NCI-H524 treated with DMSO at 0.1 percent for 48 hours (cell line): Measurements from ENCODE around the gene EXD3.

Experiments used
- DNase-seq: peaks from one replicate; lab custom pipeline; 2025; lab: John Stamatoyannopoulos, UW

EXD3 gene

DNA sequence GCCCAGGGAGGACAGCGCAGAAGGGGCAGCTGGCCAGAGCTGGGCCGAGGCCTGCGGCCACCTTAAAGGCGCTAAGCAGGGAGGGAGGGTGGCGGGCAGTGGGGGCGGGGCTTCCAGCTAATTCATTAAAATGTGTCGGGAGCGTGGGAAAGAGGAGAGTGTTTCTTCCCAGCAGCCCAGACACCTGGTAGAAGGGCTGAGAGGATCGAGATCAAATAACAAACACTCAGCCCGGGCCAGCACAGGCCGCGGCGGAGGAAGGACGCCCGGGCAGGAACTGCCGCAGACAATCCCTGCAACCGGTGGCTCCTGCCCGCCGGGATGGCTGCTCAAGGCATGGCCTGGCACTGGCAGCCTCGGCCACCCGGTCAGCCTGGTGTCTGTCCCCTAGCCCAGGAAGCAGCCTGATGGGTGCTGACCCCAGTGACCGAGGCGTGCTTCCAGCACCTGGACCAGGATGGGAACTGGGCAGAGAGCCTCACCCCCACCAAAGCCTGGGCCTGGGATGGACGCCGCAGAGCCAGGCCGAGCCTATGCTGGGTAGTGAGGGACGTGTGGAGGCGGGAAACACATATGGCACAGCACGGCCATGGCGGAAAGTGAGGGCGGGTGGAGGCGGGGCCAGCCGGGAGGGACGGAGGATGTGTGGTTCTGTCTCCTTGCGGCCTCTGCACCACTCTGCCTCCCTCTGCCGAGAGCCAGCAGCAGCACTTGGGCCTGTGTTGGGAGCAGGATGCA lies 117.7 kb downstream of the EXD3 start:
- peak; percentile 41 for DNase-seq

DNA sequence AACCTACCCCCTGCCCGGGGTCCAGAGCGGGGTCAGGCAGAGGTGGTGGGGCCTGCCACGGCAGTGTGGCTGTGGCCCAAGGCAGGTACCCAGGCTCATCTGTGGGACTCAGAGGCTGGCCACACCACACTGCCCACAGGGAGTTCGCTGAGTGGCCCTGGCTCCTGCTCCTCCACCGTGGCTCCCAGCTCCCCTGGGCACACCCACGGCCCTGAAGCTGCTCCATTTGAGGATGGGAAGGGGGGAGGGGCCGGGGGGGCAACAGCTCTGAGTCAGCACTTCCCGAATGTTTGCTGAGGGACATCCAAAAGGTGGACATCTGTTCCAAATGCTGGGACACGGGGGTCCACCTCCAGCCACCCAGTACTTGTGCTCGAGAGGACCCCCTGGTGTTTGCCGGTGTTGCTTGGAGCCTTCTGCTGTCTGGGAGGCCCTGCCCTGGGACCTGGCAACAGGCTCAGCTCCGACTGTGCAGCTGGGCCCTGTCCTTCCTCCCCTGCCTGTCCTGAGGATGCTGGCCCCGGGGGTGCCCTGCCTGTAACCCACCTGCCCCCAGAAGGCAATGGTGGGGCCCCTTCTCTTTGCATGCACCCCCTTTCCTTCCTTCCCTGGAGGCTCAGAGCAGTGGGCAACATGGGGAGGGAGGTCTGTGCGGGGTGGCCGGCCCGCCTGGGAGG lies 118.4 kb downstream of the EXD3 start:
- DNase-seq, result no peak

DNA sequence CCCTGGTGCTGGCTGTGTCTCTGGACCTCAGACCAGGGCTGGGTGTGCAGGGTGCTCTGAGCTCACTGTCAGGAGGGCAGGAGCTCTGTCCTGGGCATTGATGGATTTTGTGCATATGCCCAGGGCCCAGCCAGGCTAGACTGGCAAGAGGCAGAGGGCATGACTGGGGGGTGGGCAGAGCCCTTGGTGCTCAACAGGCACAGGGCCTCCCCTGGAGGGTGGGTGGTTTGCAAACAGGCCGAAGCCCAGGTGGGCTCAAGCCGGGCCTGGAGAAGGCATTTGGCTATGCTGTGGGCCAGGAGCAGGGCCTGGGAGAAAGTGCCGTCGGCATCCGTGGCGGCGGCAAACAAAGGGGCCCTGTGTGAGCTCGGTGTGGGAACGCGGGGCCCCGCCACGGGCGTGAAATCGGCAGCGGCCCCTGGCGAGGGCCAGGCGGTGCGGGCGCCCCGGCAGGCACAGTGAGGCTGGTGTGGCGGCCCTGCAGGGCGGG lies 119.0 kb downstream of the EXD3 start:
- DNase-seq, result no peak

DNA sequence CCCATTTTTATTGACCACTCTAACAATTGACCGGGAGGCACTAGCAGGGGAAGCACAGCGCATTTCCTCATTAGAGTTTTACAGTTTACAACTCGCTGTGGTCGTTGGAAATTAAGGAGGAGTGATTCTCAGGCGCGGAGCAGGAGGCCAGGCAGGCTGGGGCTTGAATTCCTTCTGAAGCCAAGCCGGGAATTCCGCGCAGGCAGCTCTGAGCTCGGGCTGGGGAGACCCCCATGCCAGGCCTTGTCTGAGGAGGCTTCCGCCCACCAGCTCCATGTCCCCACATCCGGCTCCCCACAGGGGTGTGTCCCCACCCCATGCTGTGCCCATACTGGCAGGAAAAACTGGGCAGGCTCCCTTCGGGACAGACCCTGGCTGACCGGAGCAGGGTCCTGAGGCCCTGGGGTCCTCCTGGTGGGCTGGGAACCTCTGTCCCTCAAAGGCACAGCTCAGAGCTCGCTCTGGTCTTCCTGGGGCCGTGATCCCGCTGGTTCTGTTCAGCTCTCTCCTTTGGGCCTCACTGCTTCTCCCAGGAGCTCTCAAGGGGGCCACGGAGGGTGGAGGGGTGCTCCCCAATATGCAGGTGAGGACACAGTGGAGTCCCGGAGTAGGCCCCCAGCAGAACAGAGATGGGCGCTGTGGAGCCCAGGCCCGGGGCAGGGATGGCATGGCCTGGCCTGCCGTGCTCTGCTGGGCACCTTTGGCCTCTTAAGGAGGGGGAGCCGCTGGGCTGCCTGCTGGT lies 119.6 kb downstream of the EXD3 start:
- DNase-seq, result no peak

DNA sequence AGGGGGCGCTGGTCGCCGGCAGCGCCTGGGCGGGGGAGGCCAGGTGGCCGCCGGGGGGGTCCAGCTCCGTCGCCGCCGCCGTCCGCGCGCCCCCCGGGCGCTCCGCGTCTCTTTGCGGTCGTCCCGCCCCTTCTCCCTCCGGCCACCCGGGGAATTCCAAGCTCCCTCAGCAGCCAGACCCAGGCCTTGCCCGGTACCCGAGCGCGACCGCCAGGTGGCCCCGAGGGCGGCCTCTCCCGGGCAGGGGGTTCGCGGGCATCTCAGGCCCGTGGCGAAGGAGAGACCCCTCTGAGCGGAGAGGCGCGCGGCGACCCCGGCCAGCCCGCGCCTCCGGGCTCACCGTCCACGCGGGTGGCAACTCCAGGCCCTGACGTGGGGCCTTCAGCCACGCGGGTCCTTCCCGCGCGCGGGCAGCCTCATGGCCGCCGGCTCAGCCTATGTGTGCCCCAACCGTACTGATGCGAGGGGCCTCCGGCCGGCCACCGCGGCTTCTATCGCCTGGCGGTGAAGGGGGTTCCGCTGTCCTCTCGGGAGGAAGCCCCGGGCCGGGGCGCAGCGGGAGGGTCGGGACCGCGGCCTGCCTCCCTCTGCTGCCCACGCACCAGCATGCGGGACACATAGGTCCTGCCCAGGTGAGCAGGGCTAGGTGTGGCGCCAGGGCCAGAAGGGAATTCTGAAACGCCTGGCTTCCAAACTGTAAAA lies 120.4 kb downstream of the EXD3 start:
- no peak for DNase-seq

DNA sequence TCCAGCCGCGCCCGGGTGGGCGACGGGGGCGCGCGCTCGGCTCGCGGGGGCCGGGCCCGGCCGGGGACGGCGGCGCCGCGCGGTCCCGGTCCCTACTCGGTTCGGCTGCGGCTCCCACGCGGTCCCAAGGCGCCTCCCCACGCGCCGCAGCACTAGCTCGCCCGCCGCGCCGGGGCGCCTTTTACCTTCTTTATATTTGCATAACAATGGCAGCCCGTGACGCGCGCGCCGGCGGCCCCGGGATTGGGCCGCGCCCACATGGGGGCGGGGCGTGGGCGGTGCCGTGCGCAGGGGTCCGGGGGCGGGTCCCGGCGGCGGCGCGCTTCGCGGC lies 120.9 kb downstream of the EXD3 start, which contains the start of gene NRARP:
TSS of gene NRARP (minus strand) at position 154 of the 331 bp plus-strand sequence. CDS start 343 bp downstream, outside the sequence.
- peak; percentile 33 for DNase-seq

DNA sequence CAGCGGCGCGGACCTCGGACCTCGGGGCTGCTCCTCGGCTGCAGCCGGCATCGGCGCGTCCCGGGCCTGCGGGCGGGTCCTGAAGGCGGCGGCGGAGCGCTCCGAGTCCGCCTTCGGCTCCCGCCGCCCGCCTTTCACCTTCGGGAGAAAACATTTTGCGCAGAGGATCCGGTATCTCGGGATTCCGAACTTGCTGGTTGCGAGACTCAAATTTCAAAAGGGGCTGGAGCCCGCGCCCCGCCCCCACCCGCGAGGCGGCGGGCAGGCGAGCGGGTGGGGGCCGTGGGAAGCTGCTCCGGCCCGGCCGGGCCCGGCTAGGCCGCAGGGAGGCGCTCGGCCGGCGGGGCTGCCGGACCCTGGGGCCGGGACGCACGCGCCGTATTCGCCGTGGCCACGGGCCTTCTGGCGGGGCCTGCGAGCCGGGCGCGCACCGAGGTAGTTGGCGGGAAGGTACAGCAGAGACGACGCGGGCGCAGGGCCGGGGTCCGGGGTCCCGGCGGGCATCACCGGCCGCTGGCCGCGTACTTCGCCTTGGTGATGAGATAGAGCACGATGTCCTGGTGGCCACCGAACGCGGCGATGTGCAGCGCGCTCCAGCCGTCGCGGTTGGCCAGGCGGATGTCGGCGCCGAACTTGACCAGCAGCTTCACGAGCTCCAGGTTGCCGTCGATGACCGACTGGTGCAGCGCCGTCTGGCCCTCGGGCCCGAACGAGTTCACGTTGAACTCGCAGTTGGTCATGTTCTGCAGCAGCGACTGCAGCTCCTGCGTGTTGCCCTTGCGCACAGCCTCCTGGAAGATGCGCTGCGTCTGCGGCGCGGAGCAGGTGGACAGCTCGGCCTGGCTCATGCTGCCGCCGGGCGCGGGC lies 121.6 kb downstream of the EXD3 start:
- DNase-seq, result no peak

DNA sequence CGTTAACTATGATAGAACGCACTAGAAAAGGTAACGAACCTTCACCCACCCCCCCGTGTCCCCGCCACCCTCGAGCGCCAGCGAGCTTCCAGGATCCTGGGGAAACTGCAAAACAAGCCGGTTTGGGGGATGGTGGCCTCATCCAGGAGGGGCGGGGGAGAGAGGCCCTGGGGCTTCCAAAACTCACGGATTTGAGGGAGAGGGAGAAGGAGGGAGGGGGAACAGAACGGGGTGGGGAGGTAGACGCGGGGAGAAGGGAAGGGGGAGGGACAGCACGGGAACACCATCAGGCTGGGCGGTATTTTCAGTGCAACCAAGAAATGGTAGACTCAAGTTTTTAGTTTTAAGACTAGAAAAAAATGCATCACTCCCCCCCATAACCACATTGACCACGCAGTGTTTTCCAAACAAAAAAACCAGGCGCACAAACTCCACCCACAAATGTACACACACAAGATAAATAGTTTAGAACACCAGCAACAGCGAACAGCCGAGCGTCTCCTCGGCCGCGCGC lies 122.3 kb downstream of the EXD3 start:
- no peak for DNase-seq

DNA sequence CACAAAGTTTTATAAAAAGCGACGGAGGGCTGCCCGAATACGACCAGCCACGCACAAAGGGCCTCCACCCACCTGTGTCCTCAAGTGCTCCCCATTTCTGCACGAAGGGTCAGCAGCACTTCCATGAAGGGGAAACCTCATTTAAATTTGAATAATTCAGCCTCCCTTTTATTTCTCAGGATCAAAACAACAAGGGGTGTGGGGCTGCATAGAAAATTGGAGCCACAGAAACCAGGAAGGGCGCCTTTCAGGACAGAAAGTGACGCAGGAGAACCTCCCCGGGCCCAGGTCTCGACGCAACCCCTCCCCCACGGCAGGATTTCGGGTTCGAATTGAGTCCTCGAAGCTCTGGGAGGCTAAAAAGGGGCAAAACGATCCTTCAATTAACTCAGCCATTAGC lies 123.0 kb downstream of the EXD3 start:
- no peak for DNase-seq

DNA sequence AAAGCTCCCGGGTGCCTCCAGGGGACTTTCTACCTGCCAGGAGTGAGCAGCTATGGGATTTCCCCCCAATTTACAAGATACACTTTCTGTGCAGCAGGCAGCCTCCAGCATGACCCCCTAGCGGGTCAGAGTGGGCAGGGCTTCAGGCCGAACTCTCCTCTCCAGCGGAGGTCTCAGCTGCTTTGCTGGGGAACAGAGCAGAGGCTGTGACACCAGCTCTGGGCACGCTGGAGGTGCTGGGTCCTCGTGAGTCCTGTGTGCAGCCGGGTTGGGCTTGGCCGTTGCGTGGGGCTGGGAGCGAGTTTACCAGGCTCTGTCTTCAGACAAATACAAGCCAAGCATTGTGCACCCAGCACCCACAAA lies 123.8 kb downstream of the EXD3 start:
- no peak for DNase-seq

DNA sequence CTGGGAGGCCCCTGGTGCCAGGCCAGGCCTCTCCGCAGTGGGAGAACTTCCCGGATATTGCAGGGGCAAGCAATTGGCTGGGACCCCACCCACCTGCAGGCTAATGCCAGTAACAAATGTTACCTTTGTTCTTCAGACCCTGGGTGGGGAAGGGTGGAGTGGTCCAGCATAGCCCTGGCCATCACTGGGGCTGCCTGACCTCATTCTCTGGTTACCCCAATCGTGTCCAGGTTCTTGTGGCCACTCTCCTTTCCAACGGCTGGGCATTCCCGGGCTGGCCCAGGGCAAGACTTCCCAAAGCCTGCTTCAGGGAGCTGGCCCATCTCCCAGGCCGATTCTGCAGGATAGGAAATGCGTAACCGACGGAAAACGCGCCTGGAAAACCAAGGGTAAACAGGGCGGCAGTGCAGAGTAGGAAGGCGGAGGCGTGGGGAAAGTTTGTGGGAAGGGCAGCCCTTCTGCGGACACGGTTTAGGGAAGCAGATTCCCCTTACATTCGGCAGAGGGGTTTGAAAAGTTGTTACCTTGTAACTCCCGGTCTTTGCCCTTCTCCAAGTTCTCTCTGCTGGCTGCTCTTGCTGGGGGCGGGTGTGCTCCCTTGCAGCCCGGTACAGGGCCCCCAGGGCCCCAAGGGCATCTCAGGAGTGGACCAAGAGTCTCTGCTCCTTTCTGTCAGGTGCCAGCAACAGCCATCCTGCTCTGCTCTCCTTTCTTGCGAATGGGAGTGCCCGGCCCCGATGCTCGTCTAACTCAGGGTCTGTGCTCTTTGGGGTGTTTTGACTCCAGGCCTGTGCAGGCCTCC lies 124.4 kb downstream of the EXD3 start:
- no peak for DNase-seq

DNA sequence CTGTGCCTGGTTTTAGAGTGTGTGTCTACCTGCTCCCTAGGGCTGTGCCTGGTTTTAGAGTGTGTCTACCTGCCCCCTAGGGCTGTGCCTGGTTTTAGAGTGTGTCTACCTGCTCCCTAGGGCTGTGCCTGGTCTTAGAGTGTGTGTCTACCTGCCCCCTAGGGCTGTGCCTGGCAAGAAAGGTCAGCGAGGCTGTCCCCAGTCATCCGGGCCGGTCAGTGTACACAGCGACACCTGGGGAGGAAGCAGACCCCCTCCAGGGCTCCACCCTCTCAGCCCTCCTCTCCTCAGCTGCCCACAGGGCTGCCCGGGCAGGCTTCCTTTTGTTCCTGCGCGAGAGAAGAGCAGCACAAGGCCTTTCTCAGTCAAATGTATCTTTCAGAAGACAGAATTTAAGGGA lies 125.0 kb downstream of the EXD3 start:
- DNase-seq, result no peak

DNA sequence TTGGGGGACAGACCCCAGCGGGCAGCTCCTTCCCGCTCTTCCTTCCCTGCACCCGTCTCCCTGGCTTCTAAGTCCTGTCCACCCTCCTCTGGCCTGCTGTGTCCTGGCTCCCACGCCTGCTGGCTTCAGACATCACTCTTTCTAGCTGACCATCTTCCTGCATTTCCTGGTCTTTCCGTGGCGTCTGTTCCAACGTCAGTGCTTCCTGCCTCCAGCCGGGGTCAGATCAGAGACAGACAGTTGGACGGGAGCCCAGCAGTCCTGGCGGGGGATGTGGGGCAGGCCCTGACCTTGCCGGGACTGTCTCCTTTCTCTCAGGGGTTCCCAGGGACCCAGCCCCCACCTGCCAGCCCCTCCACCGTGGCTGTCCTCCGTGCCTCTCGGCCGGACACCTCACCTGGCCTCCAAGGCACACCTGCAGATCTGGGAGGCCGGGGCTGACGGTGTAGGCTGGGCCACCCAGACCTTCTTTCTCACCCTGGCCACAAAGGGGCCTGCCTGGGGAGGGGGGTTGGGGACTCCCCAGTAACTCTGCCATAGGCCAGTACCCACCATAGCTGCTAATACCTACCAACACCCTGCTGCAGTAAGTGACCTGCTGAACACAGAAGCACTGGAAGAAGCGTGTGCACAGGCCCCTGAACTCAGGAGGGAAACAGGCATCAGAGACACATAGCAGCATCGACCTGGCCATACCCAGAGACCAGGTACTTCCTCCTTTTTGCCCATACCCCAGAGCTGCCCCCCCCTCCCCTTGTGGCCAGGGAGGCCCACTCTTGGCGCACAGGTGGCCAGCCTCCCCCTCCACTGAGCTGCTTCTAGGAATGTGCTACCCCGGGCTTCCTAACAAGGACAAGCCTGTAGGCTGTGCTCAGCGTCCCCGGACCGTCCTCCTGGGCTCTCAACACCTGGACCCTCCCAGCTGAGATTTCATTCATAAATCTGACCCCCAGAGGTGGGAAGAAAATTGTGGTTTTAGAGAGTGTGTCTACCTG lies 126.0 kb downstream of the EXD3 start:
- no peak for DNase-seq

DNA sequence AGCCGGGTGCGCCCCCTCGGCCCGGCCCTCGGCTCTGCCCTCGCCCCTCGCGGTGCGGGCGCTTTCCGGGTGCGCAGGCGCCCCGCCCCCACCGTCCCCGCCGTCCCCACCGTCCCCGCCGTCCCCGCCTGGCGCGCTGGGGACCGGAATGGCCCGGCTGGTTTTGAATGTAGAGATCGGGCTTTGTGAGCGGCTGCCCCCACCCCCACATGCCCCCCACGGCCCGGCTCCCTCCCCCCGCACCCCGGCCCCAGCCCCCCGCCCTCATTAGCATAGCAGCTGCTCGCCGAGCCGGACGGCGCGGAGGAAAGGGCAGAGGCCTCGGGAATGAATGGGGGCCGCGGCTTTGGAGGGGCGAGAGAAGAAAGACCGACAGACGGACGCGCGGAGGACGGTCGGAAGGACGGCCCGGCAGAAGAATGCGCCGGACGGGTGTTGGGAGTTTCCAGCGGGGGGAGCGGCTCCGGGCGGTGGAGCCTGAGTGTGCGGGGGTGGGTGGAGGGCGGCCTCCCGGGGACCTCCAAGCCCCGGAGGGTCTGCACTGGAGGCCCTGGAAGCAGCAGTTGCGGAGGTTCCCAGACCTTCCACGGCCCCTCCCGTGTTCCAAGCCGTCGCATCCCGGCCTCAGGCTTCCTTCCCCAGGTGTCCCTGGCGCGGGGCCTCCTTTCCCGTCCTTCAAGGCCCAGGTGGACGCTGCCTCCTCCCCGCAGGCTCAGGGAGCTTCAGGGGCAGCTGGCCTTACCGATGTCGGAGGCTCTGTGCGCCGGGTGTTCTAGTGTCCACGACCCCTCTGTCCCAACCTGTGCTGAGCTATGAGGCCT lies 126.9 kb downstream of the EXD3 start:
- DNase-seq, result no peak

DNA sequence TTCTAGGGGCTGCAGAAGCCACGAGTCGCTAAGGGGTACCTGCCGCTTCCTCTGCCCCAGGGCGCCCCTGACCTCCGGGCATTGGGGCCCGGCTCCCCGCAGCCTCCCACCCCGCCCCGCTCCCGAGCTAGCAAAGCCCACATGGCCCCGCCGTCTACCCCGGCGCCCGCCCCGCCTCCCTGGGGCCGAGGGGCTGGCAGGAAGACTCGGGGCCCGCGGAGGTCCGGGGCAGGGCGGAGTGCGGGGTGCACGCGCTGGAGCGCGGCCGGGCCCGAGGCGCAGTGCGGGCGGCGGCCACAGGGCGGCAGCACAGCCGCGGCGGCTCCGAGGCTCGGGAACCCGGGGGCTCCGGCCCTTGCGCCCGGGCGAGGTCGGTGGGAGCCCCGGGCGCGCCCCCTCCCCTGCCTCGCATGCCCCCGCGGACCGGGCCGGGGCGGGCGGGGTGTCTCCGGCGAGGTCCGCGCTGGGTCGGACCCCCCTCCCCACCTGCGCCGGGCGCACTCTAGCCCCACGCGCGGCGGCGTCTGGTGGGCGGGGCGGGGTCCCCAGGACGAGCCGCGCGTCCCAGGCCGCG lies 127.6 kb downstream of the EXD3 start:
- DNase-seq, result no peak

DNA sequence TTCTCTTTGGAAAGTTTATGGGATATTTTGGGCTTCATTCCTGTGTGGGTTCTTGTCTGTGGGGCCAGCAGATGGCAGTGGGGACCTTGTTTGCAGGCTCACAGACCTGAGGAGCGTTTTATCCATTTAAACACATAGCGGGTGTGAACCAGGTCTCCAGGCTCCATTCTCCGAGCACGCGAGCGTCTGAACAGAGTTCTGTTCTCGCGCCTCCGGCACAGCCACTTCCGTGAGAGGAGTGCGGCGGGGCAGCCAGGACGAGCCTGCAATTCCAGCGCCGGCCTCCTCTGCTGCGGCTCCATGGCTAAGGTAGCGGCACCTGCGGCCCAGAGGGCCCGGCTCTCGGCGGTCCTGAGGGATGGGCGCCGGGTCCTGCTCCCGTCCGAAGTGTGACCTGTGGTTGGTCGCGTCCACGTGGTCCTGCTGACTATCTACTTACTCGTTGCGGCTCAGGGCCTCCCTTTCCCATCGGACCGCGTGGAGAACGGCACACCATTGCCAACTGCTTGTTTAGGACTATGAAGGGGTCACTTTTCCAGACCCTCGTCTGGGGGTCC lies 128.2 kb downstream of the EXD3 start:
- no peak for DNase-seq

DNA sequence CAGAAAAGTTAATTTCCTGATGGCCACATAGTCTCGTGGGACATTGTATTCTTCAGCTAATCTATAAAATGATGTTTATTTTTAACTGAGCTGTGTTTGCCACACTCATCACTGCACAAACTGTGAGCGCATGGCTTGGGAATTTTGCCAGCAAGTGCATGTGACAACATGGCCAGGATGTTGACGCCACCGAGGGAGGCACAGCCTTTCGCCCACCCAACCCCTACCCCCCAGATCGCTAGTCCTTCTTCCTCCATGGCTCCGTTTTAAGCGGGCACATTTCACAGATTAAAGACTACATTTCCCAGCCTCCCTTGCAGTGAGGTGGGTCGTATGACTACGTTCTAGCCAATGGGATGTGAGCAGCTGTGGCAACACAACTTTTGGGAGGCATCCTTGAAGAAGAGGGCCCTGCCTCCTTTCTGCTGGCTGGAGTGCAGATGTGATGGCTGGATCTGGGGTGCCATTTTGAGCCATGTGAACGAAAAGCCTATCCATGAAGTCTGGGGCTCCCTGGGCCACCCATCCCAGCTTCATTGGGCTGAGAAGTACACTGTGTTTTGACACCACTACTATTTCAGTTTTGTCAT lies 128.8 kb downstream of the EXD3 start:
- no peak for DNase-seq
